Femur (tissue), 1 donor: ENCODE measurements around the gene PTH2.
A peak's percentile ranks its signal among the peaks of the same experiment; 100 is the strongest.
"Not testable (repeated sequence)": the region's sequence is repeated elsewhere in the genome, so short reads cannot be mapped to it uniquely, and the experiment has no call there.

ENCODE experiments used
- DNase-seq: peaks from one replicate; pipeline ENCODE4 v3.0.0-alpha.2; 2017

Gene PTH2

GRCh38 chr19:49423071-49423984 lies at the start of gene PTH2:
PTH2 (minus strand) TSS chr19:49423441; CDS start chr19:49423339, 102 bp downstream.
- DNase-seq, result no peak

- no peak for DNase-seq
These were observed 49.7 kb upstream of the PTH2 start for GRCh38 chr19:49472936-49473335.

DNA sequence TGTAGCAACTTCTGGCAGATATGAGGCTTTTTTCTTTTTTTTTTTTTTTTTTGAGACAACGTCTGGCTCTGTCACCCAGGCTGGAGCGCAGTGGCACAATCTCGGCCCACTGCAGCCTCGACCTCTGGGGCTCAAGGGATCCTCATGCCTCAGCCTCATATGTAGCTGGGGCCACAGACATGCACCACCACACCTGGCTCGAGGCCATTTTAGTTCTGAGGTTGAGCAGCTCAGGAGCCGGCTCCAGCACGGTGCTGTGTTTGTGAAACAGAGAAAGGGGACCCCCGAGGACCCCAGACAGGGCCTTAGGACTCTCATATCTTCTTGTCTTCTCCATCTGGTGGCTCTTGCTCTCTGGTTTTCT lies 47.4 kb upstream of the PTH2 start:
- no peak for DNase-seq

GRCh38 chr19:49469828-49470614 lies 46.8 kb upstream of the PTH2 start:
- peak; percentile 54 for DNase-seq

- peak; percentile 89 for DNase-seq
These were observed 45.7 kb upstream of the PTH2 start for GRCh38 chr19:49468746-49469447.

DNA sequence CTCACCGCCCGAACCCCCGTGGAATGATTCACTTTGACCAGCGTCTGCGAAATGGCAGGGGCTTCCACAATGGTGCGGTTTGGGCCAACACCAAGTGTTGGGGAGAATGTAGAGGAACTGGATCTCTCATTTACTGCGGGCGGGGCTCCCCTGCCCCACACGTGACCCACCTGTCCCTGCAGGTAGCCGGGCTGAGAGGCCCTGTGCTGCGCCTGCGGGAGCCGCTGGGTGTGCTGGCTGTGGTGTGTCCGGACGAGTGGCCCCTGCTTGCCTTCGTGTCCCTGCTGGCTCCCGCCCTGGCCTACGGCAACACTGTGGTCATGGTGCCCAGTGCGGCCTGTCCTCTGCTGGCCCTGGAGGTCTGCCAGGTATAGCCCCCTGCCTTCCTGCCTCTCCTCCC lies 45.0 kb upstream of the PTH2 start:
- no peak for DNase-seq

DNA sequence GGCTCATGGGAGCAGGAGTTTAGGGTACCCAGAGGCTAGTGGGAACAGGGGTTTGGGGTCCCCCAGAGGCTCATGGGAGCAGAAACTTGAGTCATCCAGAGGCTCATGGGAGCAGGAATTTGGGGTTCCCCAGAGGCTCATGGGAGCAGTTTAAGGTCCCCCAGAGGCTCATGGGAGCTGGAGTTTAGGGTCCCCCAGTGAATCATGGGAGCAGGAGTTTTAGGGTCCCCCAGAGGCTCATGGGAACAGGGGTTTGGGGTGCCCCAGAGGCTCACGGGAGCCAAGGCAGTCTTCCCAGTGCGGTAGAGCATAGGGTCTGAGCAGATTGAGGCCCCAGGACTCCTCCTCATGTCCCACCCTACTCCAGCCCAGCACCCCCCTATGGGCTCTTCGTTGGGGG lies 42.1 kb upstream of the PTH2 start:
- DNase-seq, result no peak

- DNase-seq, result peak; percentile 21
These were observed 40.9 kb upstream of the PTH2 start for GRCh38 chr19:49463960-49464740.

DNA sequence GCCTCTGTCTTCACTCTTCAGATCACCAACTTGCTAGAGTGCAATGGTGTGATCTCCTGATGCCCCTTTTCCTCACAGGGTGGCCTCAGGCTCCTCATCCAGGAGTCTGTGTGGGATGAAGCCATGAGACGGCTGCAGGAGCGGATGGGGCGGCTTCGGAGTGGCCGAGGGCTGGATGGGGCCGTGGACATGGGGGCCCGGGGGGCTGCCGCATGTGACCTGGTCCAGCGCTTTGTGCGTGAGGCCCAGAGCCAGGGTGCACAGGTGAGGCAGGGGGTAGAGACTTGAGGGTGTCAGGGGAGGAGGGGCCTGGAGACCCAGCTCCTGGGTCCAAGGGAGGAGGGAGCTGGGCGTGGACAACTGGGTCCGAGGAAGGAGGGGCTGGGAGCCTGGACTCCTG lies 39.3 kb upstream of the PTH2 start:
- no peak for DNase-seq

DNA sequence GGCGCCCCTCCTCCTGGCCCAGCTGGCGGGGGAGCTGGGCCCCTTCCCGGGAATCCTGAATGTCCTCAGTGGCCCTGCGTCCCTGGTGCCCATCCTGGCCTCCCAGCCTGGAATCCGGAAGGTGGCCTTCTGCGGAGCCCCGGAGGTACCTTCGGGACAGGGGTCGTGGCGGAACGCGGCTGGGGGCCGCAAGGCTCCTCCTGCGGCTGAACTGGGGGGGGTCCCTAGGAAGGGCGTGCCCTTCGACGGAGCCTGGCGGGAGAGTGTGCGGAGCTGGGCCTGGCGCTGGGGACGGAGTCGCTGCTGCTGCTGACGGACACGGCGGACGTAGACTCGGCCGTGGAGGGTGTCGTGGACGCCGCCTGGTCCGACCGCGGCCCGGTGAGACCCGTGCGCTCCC lies 38.4 kb upstream of the PTH2 start:
- DNase-seq, result no peak

DNA sequence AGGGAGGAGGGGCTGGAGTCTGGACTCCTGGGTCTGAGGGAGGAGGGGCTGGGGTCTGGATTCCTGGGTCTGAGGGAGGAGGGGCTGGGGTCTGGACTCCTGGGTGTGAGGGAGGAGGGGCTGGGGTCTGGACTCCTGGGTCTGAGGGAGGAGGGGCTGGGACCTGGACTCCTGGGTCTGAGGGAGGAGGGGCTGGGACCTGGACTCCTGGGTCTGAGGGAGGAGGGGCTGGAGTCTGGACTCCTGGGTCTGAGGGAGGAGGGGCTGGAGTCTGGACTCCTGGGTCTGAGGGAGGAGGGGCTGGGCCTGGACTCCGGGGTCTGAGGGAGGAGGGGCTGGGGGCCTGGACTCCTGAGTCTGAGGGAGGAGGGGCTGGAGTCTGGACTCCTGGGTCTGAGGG lies 37.9 kb upstream of the PTH2 start:
- not testable (repeated sequence) for DNase-seq

- no peak for DNase-seq
These were observed 36.1 kb upstream of the PTH2 start for GRCh38 chr19:49459388-49459787.

GRCh38 chr19:49458567-49458903 lies 35.3 kb upstream of the PTH2 start:
- no peak for DNase-seq

- DNase-seq, result no peak
These were observed 33.1 kb upstream of the PTH2 start for GRCh38 chr19:49456326-49456725.

- no peak for DNase-seq
These were observed 32.5 kb upstream of the PTH2 start for GRCh38 chr19:49455773-49456172.

GRCh38 chr19:49453757-49454240 lies 30.6 kb upstream of the PTH2 start:
- DNase-seq, result no peak

DNA sequence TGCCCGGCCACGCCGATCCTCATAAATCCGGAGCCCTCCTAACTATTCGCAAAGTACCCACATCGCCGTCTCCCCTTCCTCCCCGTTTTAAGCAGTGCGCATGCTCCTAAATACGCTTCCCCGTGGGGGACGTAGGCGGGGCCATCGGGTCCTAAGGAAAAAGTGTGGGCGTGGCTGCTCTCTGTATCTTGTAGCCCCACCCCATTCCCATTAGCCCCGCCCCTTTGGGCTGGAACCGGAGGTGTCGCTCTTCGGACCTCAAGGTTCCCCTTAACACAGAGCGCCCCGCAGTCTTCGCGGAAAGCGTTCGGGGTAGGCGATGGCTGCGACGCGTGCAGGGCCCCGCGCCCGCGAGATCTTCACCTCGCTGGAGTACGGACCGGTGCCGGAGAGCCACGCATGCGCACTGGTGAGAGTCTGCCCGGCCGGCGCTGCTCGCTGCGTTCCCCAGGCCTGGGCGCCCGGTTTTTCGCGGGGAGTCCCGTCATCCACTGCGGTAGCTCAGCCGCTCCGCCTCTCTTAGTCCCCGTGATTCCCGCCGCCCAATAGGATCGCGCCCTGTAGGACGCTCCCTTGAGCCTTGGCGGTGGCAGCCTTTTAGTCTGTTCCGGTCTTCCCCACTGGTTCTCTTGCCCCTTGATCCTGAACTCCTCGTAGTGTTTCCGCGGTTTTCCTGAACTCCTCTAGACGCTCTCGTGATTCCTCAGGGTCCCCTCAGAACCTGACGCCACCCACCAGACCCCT lies 29.9 kb upstream of the PTH2 start, which contains the start of gene ALDH16A1:
ALDH16A1 (plus strand) TSS at position 213 of the 744 bp plus-strand sequence; CDS start at position 320, 107 bp downstream.
- DNase-seq, result peak; percentile 99

DNA sequence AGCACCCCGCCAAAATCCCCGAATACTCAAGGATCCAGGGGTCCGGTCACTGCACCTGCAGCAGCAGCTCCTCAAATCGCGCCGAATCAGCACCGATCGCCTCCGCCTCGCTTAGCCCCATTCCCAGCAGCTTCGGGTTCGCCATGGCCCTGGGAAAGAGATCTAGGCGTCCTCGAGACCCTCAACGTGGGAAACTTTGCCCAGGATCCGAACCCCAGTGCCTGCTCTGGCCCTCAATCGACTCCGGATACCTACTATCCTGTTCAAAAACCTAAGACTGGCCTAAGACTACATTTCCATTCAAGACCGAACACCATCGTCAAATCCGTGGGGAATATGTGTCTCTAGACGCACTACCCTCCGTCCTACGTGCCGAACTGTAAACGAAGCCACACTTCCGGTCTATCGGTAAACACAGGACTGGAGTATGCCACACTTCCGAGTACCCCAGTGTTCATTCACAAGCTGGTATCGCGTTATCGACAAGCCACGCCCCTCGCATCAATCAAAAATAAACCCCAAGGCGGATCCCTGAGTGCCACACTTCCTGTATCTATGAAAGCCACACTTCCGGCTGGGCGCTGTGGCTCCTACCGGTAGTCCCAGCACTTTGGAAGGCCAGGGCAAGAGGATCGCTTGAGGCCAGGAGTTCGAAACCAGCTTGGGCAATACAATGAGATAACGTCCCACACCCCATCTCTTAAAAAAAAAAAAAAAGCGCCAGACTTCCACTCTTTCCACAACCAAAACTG lies 28.4 kb upstream of the PTH2 start, which contains the start of gene PIH1D1:
PIH1D1 (minus strand) TSS at position 385 of the 752 bp plus-strand sequence; CDS start at position 145, 240 bp downstream.
- DNase-seq, result peak; percentile 98

DNA sequence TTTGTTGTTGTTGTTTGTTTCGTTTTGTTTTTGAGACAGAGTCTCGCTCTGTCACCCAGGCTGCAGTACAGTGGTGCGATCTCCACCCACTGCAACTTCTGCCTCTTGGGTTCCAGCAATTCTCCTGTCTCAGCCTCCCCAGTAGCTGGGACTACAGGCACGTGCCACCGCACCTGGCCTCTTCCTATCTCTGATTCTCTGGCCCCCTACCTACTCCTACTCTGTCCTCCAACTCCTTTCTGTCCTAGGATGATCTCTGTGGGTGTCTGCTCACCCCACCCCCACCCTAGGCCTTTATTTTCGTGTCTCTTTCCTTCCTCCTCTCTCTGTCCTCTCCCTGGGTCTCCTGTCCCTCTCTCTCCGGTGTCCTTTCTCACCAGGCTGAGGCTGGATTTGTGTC lies 27.2 kb upstream of the PTH2 start:
- DNase-seq, result no peak

DNA sequence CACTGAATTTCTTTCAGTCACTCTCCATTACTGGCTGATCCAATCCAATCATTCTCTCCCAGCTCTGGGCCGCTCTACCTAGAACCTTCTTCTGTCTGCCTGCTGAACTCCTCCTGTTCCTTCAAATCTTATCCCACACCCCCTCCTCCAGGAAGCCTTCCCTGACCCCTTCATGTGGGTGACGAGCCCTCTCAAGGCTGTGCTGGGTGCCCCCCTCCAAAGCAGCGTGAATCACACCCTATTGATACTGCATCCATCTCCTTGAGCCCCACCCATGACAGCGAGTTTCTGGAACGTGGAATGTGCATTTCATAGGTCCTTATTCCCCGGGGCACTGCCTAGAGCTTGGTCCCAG lies 25.2 kb upstream of the PTH2 start:
- no peak for DNase-seq
